ENCODE measurements around the gene ABTB2.

DNA sequence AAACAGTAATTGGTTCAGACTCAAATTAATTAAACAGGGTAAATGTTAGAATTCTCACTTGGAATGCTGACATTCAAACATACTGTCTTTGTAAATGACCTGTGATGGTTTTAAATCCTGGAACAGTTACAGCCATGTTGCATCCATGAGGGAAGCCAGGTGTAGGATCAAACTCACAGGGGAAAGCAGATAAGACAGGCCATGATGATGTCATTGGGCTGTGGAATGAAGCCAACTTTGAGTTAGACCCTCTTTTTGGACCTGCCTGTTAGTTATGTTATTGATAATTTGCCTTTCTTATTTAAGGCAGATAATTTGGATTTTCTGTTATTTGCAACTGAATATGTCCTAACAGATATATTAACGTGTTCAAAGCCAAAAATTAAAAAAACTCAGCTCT is 39.3 kb upstream of the ABTB2 start:
- TF ChIP-seq, protein P1, sequence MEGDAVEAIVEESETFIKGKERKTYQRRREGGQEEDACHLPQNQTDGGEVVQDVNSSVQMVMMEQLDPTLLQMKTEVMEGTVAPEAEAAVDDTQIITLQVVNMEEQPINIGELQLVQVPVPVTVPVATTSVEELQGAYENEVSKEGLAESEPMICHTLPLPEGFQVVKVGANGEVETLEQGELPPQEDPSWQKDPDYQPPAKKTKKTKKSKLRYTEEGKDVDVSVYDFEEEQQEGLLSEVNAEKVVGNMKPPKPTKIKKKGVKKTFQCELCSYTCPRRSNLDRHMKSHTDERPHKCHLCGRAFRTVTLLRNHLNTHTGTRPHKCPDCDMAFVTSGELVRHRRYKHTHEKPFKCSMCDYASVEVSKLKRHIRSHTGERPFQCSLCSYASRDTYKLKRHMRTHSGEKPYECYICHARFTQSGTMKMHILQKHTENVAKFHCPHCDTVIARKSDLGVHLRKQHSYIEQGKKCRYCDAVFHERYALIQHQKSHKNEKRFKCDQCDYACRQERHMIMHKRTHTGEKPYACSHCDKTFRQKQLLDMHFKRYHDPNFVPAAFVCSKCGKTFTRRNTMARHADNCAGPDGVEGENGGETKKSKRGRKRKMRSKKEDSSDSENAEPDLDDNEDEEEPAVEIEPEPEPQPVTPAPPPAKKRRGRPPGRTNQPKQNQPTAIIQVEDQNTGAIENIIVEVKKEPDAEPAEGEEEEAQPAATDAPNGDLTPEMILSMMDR (conservative IDR thresholded peaks at IDR 0.05 in 1 of 2, IDR thresholded peaks at IDR 0.05 in 1 of 2; ENCODE audit: low read depth in 1 of 2, low read length in 2 of 2) = no peak
- no peak for TF ChIP-seq EZH2 (IDR thresholded peaks at IDR 0.05; ENCODE audit: low read length, missing control alignments)
